MCF 10A (cell line): ENCODE results near the gene DPYD. TPM values are rescaled to one million over a fixed set of nuclear protein-coding genes. Genes with fewer than 3 reads are reported as not detected.
A peak's percentile ranks its signal among the peaks of the same experiment; 100 is the strongest.

Source experiments
- BruUV-seq: library from RNA; stranded (reverse); fragments of 400-500 nt; replicated peaks from 2 replicates; lab custom pipeline; 2021; lab: Mats Ljungman, UMichigan
- CTCF ChIA-PET: fragments of 300-600 bp; sonication (Branson Sonifier 250); formaldehyde crosslinking; extraction: SDS; loops from one replicate; lab custom pipeline; 2021; ENCODE audit warnings: antibody characterized with exemption, inconsistent platforms; lab: Yijun Ruan, JAX
- POLR2A ChIA-PET: fragments of 300-600, 350-650 bp; sonication (Branson Sonifier 250); formaldehyde crosslinking; extraction: SDS; loops from one replicate; lab custom pipeline; 2020; ENCODE audit warnings: antibody characterized with exemption, inconsistent platforms; lab: Yijun Ruan, JAX
- DNase-seq: peaks from one replicate; pipeline ENCODE4 v3.0.0-alpha.2; 2018; ENCODE audit not compliant: unreplicated experiment
- H3K27ac Mint-ChIP-seq: one replicate; pipeline ENCODE4 v1.8.0; 2022; ENCODE audit warnings: mild to moderate bottlenecking, low read depth, mixed read lengths; ENCODE audit not compliant: unreplicated experiment
- H3K27me3 Mint-ChIP-seq: one replicate; pipeline ENCODE4 v1.8.0; 2022; ENCODE audit warnings: mixed read lengths; ENCODE audit not compliant: insufficient read depth, unreplicated experiment
- H3K36me3 Mint-ChIP-seq: one replicate; pipeline ENCODE4 v1.8.0; 2022; ENCODE audit warnings: mild to moderate bottlenecking, moderate library complexity, mixed read lengths; ENCODE audit not compliant: insufficient read depth, unreplicated experiment
- H3K4me1 Mint-ChIP-seq: one replicate; pipeline ENCODE4 v1.8.0; 2022; ENCODE audit warnings: mixed read lengths; ENCODE audit not compliant: insufficient read depth, unreplicated experiment
- H3K4me3 Mint-ChIP-seq: one replicate; pipeline ENCODE4 v1.8.0; 2022; ENCODE audit warnings: mild to moderate bottlenecking, moderate library complexity, mixed read lengths; ENCODE audit not compliant: unreplicated experiment
- H3K9me3 Mint-ChIP-seq: one replicate; pipeline ENCODE4 v1.8.0; 2022; ENCODE audit warnings: mixed read lengths; ENCODE audit not compliant: unreplicated experiment
- CTCF ChIP-seq: fragments of 200-600 bp; IDR thresholded peaks from one replicate; pipeline ENCODE4 v1.8.0; 2022; ENCODE audit warnings: antibody characterized with exemption, mild to moderate bottlenecking; ENCODE audit not compliant: unreplicated experiment
- intact Hi-C: fragments of 100-400 bp; cut with micrococcal nuclease; formaldehyde crosslinking; loops from 2 replicates; pipeline ENCODE4 v1.14.1; 2022
- total RNA-seq: library from RNA; stranded (reverse); gene quantifications from 2 replicates; pipeline ENCODE4 v1.2.3, GENCODE V29; 2022

Gene DPYD
- total RNA-seq, 1 experiment from 2014 or later: 48.2 TPM

- peaks cover 6% of the 10 kb centered on the region for H3K36me3 Mint-ChIP-seq
- DNase-seq: no peak
- BruUV-seq: no TSS peak
- no peak for TF ChIP-seq CTCF
- no peaks in the 10 kb centered on the region for H3K9me3 Mint-ChIP-seq
- no peaks in the 10 kb centered on the region for H3K27me3 Mint-ChIP-seq
- no peak overlapping the region for H3K27ac Mint-ChIP-seq
- no peak overlapping the region for H3K4me3 Mint-ChIP-seq
- ChIA-PET CTCF (no interaction called here), POLR2A (no interaction called here)
- peaks cover 11% of the 10 kb centered on the region for H3K4me1 Mint-ChIP-seq
- intact Hi-C loops: loop anchor here (5.0 kb wide), 1 partner anchor 543 kb away; no protein-coding TSS in a partner anchor
Measured at GRCh38 chr1:97923811-97924210, 3.0 kb upstream of the DPYD start.

- TF ChIP-seq CTCF: no peak
- peaks cover 6% of the 10 kb centered on the region for H3K36me3 Mint-ChIP-seq
- peak overlapping the region; percentile 98 for H3K4me3 Mint-ChIP-seq
- peak overlapping the region; percentile 89 for H3K27ac Mint-ChIP-seq
- intact Hi-C loops: loop anchor here (1.0 to 5.0 kb wide), 3 partner anchors 16 to 547 kb away; no protein-coding TSS in a partner anchor
- H3K9me3 Mint-ChIP-seq: peaks cover 8% of the 10 kb centered on the region
- ChIA-PET CTCF (interaction anchor here (0.6 to 1.8 kb wide), 4 partner anchors 8 to 403 kb away, joined by 3 to 9 read pairs (median 6); no protein-coding TSS in a partner anchor), POLR2A (interaction anchor here (0.6 to 8.8 kb wide), 35 partner anchors 9 to 1198 kb away, joined by 3 to 377 read pairs (median 4); no protein-coding TSS in a partner anchor)
- no TSS peak for BruUV-seq
- no peaks in the 10 kb centered on the region for H3K27me3 Mint-ChIP-seq
- peaks cover 37% of the 10 kb centered on the region for H3K4me1 Mint-ChIP-seq
- DNase-seq: peak; percentile 60
Measured at GRCh38 chr1:97920276-97920831, 480 bp downstream of the DPYD start.

GRCh38 chr1:97919585-97920261 lies 1.1 kb downstream of the DPYD start:
- peak; percentile 52 for DNase-seq
- Mint-ChIP-seq H3K4me3 (peak overlapping the region; percentile 98), H3K27me3 (no peaks in the 10 kb centered on the region), H3K9me3 (peaks cover 8% of the 10 kb centered on the region), H3K4me1 (peaks cover 40% of the 10 kb centered on the region), H3K36me3 (peaks cover 6% of the 10 kb centered on the region), H3K27ac (peak overlapping the region; percentile 89)
- POLR2A ChIA-PET: interaction anchor here (0.6 to 8.8 kb wide), 26 partner anchors 12 to 1197 kb away, joined by 3 to 377 read pairs (median 4); no protein-coding TSS in a partner anchor
- CTCF ChIA-PET: interaction anchor here (0.6 to 2.4 kb wide), 7 partner anchors 8 to 403 kb away, joined by 3 to 20 read pairs (median 7); no protein-coding TSS in a partner anchor
- no TSS peak for BruUV-seq
- intact Hi-C loops: loop anchor here (1.0 to 5.0 kb wide), 6 partner anchors 15 to 548 kb away; no protein-coding TSS in a partner anchor
- TF ChIP-seq CTCF: no peak

- Mint-ChIP-seq H3K9me3 (peaks cover 8% of the 10 kb centered on the region), H3K4me3 (peak overlapping the region; percentile 98), H3K36me3 (peaks cover 6% of the 10 kb centered on the region), H3K27ac (peak overlapping the region; percentile 89), H3K4me1 (peaks cover 43% of the 10 kb centered on the region), H3K27me3 (no peaks in the 10 kb centered on the region)
- POLR2A ChIA-PET: interaction anchor here (0.8 to 8.8 kb wide), 15 partner anchors 14 to 1180 kb away, joined by 3 to 377 read pairs (median 6); no protein-coding TSS in a partner anchor
- intact Hi-C loops: loop anchor here (2.0 to 5.0 kb wide), 3 partner anchors 47 to 250 kb away; no protein-coding TSS in a partner anchor
- no peak for TF ChIP-seq CTCF
- no TSS peak for BruUV-seq
- DNase-seq: no peak
- CTCF ChIA-PET: interaction anchor here (0.9 to 2.4 kb wide), 4 partner anchors 13 to 123 kb away, joined by 3 to 20 read pairs (median 6); no protein-coding TSS in a partner anchor
Measured at GRCh38 chr1:97918961-97919360, 1.9 kb downstream of the DPYD start.
